AG04450 (cell line): ENCODE measurements around the gene NHEJ1. TPM values are rescaled to one million over a fixed set of nuclear protein-coding genes. Genes with fewer than 3 reads are reported as not detected.

Experiments
- CTCF ChIA-PET: fragments of 300-600, 350-600 bp; formaldehyde crosslinking; extraction: SDS; loops from one replicate; lab custom pipeline; 2022; ENCODE audit warnings: antibody characterized with exemption, inconsistent platforms; lab: Charles Lee
- POLR2A ChIA-PET: fragments of 350-600 bp; formaldehyde crosslinking; extraction: SDS; loops from one replicate; lab custom pipeline; 2021; ENCODE audit warnings: antibody characterized with exemption, inconsistent platforms; lab: Yijun Ruan, JAX
- DNase-seq: peaks from one replicate; pipeline ENCODE4 v3.0.0-alpha.2; 2011; ENCODE audit warnings: low read depth, low spot score
- H3K27ac ChIP-seq: one replicate; pipeline ENCODE4 v1.5.1; 2012; ENCODE audit warnings: low read depth, low read length, control low read depth
- H3K27me3 ChIP-seq: one replicate; pipeline ENCODE4 v1.6.0; 2012; ENCODE audit warnings: low read length; ENCODE audit not compliant: control insufficient read depth, insufficient read depth
- H3K4me3 ChIP-seq: 2 replicates; pipeline ENCODE4 v1.5.1; 2011; ENCODE audit warnings: mild to moderate bottlenecking, low read depth, low read length, control low read depth
- H3K9me3 ChIP-seq: 2 replicates; pipeline ENCODE4 v1.5.1; 2012; ENCODE audit warnings: low read length; ENCODE audit not compliant: control insufficient read depth, insufficient read depth
- CTCF ChIP-seq: IDR thresholded peaks from 2 replicates; pipeline ENCODE4 v1.5.1; 2011; ENCODE audit warnings: low read depth, low read length, control low read depth, inconsistent platforms
- polyA plus RNA-seq: library from polyadenylated mRNA; depleted of rRNA; stranded (reverse); fragments of >200 nt; gene quantifications from 2 replicates; pipeline ENCODE4 v1.2.3, GENCODE V29; 2011

NHEJ1 gene
- polyA plus RNA-seq, 1 experiment, result 21.9 TPM

- H3K4me3 ChIP-seq, result no peak overlapping the region
- DNase-seq, result no peak
- H3K9me3 ChIP-seq, result no peaks in the 10 kb centered on the region; the same call in 1 of the 2 replicates
- H3K27me3 ChIP-seq, result peaks cover 71% of the 10 kb centered on the region
- ChIA-PET POLR2A (no interaction called here), CTCF (interaction anchor here (1.0 to 11.6 kb wide), 5 partner anchors 15 to 202 kb away, joined by 3 to 180 read pairs (median 32); no protein-coding TSS in a partner anchor)
- no peak overlapping the region for H3K27ac ChIP-seq
- no peak for TF ChIP-seq CTCF
Measured at GRCh38 chr2:219056176-219056895, 104.3 kb downstream of the NHEJ1 start.

GRCh38 chr2:219054956-219055903, 105.4 kb downstream of the NHEJ1 start:
- TF ChIP-seq CTCF, result no peak
- H3K9me3 ChIP-seq, result no peaks in the 10 kb centered on the region; the same call in 1 of the 2 replicates
- no peak overlapping the region for H3K4me3 ChIP-seq
- ChIA-PET CTCF (interaction anchor here (0.7 to 11.6 kb wide), 6 partner anchors 16 to 105 kb away, joined by 3 to 180 read pairs (median 20); partner anchors contain the start of gene NHEJ1), POLR2A (interaction anchor here (0.6 kb wide), 1 partner anchor 21 kb away, joined by 3 read pairs; no protein-coding TSS in a partner anchor)
- no peak overlapping the region for H3K27ac ChIP-seq
- H3K27me3 ChIP-seq, result peaks cover 71% of the 10 kb centered on the region
- no peak for DNase-seq

- CTCF ChIA-PET, result no interaction called here
- TF ChIP-seq CTCF, result no peak
- H3K27ac ChIP-seq, result no peak overlapping the region
- no peak for DNase-seq
- no peak overlapping the region for H3K4me3 ChIP-seq
- H3K27me3 ChIP-seq, result peaks cover 19% of the 10 kb centered on the region
- H3K9me3 ChIP-seq, result no peaks in the 10 kb centered on the region
- POLR2A ChIA-PET, result no interaction called here
Measured at GRCh38 chr2:219049282-219049681, 111.3 kb downstream of the NHEJ1 start.

- ChIA-PET POLR2A (no interaction called here), CTCF (interaction anchor here (0.9 to 1.2 kb wide), 2 partner anchors 16 to 109 kb away, joined by 3 to 5 read pairs; no protein-coding TSS in a partner anchor)
- no peak for DNase-seq
- Histone ChIP-seq H3K27me3 (peaks cover 22% of the 10 kb centered on the region), H3K27ac (no peak overlapping the region), H3K9me3 (no peaks in the 10 kb centered on the region), H3K4me3 (no peak overlapping the region)
- TF ChIP-seq CTCF, result no peak
Measured at GRCh38 chr2:219045937-219046550, 114.6 kb downstream of the NHEJ1 start.
